Endothelial cell of umbilical vein (primary cell): ENCODE measurements around the gene OR2V1. TPM values are rescaled to one million over a fixed set of nuclear protein-coding genes. Genes with fewer than 3 reads are reported as not detected.
A peak's percentile ranks its signal among the peaks of the same experiment; 100 is the strongest.
"Not testable (repeated sequence)": the region's sequence is repeated elsewhere in the genome, so short reads cannot be mapped to it uniquely, and the experiment has no call there.

Source experiments
- BruUV-seq: library from RNA; stranded (reverse); fragments of 400-500 nt; replicated peaks from 2 replicates; lab custom pipeline; 2021; lab: Mats Ljungman, UMichigan
- CTCF ChIA-PET: fragments of 300-600, 350-600 bp; sonication (Branson Sonifier 250); formaldehyde crosslinking; loops from one replicate; lab custom pipeline; 2021; ENCODE audit warnings: antibody characterized with exemption, inconsistent platforms; lab: Charles Lee
- POLR2A ChIA-PET: fragments of 300-600, 350-600 bp; sonication (Branson Sonifier 250); formaldehyde crosslinking; loops from one replicate; lab custom pipeline; 2021; ENCODE audit warnings: antibody characterized with exemption, inconsistent platforms; lab: Charles Lee
- DNase-seq: peaks from one replicate; pipeline ENCODE4 v3.0.0-alpha.2; 2011; ENCODE audit warnings: low read depth, low spot score
- FAIRE-seq: peaks from 2 replicates; lab custom pipeline; 2011; peaks lifted over from hg19 to GRCh38; lab: Jason Lieb, UNC
- H2AFZ ChIP-seq: 2 replicates; pipeline ENCODE4 v1.6.0; 2012; ENCODE audit warnings: low read depth, low read length, control low read depth, inconsistent platforms
- H3K27ac ChIP-seq: 2 replicates; pipeline ENCODE4 v1.5.1; 2011; ENCODE audit warnings: low read depth, mild to moderate bottlenecking, control low read depth, low read length, moderate library complexity; ENCODE audit not compliant: insufficient read depth
- H3K27me3 ChIP-seq, 2 experiments: 2 replicates each; pipeline versions ENCODE4 v1.6.0 to v1.6.1; 2011; ENCODE audit warnings: low read length in 2 of 2, mixed read lengths in 1 of 2; ENCODE audit not compliant: control insufficient read depth in 2 of 2, insufficient read depth in 2 of 2
- H3K36me3 ChIP-seq, 2 experiments: 2 replicates in 1 of 2; 3 replicates in 1 of 2; pipeline ENCODE4 v1.5.1; 2011; ENCODE audit warnings: low read length in 2 of 2, mild to moderate bottlenecking in 1 of 2, moderate library complexity in 1 of 2; ENCODE audit not compliant: control insufficient read depth in 2 of 2, insufficient read depth in 2 of 2; ENCODE audit errors: extremely low read depth in 1 of 2
- H3K4me1 ChIP-seq: 3 replicates; pipeline ENCODE4 v1.5.1; 2011; ENCODE audit warnings: mild to moderate bottlenecking, low read length; ENCODE audit not compliant: control insufficient read depth, insufficient read depth; ENCODE audit errors: extremely low read depth
- H3K4me2 ChIP-seq: 2 replicates; pipeline ENCODE4 v1.6.1; 2011; ENCODE audit warnings: low read length, control low read depth, mixed read lengths; ENCODE audit not compliant: insufficient read depth
- H3K4me3 ChIP-seq, 3 experiments: fragments of 200-600 bp in 1 of 3; sonication (generic), shearing (Covaris generic) in 1 of 3; replicated peaks in 1 of 3; 2 replicates each; pipeline ENCODE4 v1.5.1; 2011 to 2016; ENCODE audit warnings: control low read depth in 3 of 3, low read length in 3 of 3, mild to moderate bottlenecking in 2 of 3, inconsistent platforms in 1 of 3, low read depth in 1 of 3, moderate library complexity in 1 of 3; ENCODE audit not compliant: insufficient read depth in 1 of 3
- H3K79me2 ChIP-seq: 2 replicates; pipeline ENCODE4 v1.6.0; 2012; ENCODE audit warnings: low read length, inconsistent platforms; ENCODE audit not compliant: control insufficient read depth, insufficient read depth
- H3K9ac ChIP-seq: replicated peaks from 2 replicates; pipeline ENCODE3; 2011; ENCODE audit warnings: low read length, control low read depth; ENCODE audit not compliant: insufficient read depth; ENCODE audit errors: extremely low read depth
- H3K9me1 ChIP-seq: replicated peaks from 3 replicates; pipeline ENCODE4 v1.6.0; 2011; ENCODE audit warnings: mild to moderate bottlenecking, low read length; ENCODE audit not compliant: control insufficient read depth, insufficient read depth; ENCODE audit errors: extremely low read depth
- H3K9me3 ChIP-seq: replicated peaks from 2 replicates; pipeline ENCODE4 v1.5.1; 2012; ENCODE audit warnings: low read length, inconsistent platforms; ENCODE audit not compliant: control insufficient read depth, insufficient read depth
- H4K20me1 ChIP-seq: replicated peaks from 2 replicates; pipeline ENCODE3; 2011; ENCODE audit warnings: mild to moderate bottlenecking, low read length; ENCODE audit not compliant: control insufficient read depth, insufficient read depth; ENCODE audit errors: extremely low read depth
- dilution Hi-C: fragments of 300-500 bp; cut with MboI; formaldehyde crosslinking; loops from one replicate; pipeline ENCODE4 v1.15.0; 2019; ENCODE audit warnings: low sequenced_read_pairs; ENCODE audit not compliant: extremely low pct_ligation_motif_present
- intact Hi-C: fragments of 100-400 bp; cut with micrococcal nuclease; formaldehyde crosslinking; loops from one replicate; pipeline ENCODE4 v1.10.0; 2022
- polyA plus RNA-seq, 4 experiments: library from polyadenylated mRNA; depleted of rRNA in 3 of 4; stranded (reverse) in 3 of 4; unstranded in 1 of 4; fragments of >200 nt; gene quantifications; 2 replicates each; pipeline versions ENCODE4 v1.2.1 to v1.2.3, GENCODE V29; 2011 to 2012; ENCODE audit warnings: missing spikeins in 1 of 4
- total RNA-seq: library from RNA; stranded (reverse); gene quantifications from 2 replicates; pipeline ENCODE4 v1.2.3, GENCODE V29; 2021

The OR2V1 gene
- total and polyA plus RNA-seq, 2 donors (not counting 3 experiments of a cell fraction or from before 2014, with no cell fraction given), result not detected

- dilution Hi-C loops, H4K20me1 ChIP-seq, FAIRE-seq: not testable (repeated sequence)
These were observed 33.6 kb downstream of the OR2V1 start for GRCh38 chr5:181097383-181097753.

GRCh38 chr5:181096721-181097382 is 34.1 kb downstream of the OR2V1 start:
- BruUV-seq, H3K79me2 ChIP-seq, intact Hi-C loops, H3K36me3 ChIP-seq, H3K27ac ChIP-seq, H4K20me1 ChIP-seq, H3K4me3 ChIP-seq, H3K9me1 ChIP-seq, H3K4me1 ChIP-seq, POLR2A ChIA-PET, DNase-seq, H3K9me3 ChIP-seq, H3K4me2 ChIP-seq, H2AFZ ChIP-seq, H3K9ac ChIP-seq, dilution Hi-C loops, CTCF ChIA-PET: not testable (repeated sequence)
- peaks cover 4 to 15% of the 10 kb centered on the region in 2 experiments for H3K27me3 ChIP-seq
- peak; percentile 100 for FAIRE-seq

More at GRCh38 chr5:181097383-181097753, 33.6 kb downstream of the OR2V1 start:
- H3K4me1 ChIP-seq, H3K27ac ChIP-seq, DNase-seq, H3K4me2 ChIP-seq, BruUV-seq, H3K9me1 ChIP-seq, H2AFZ ChIP-seq, H3K9ac ChIP-seq, CTCF ChIA-PET, H3K9me3 ChIP-seq, intact Hi-C loops, POLR2A ChIA-PET, H3K4me3 ChIP-seq, H3K79me2 ChIP-seq, H3K36me3 ChIP-seq: not testable (repeated sequence)
- H3K27me3 ChIP-seq, result peaks cover 4 to 15% of the 10 kb centered on the region in 2 experiments

GRCh38 chr5:181095162-181095561 is 35.8 kb downstream of the OR2V1 start:
- H3K9ac ChIP-seq, H3K4me2 ChIP-seq, FAIRE-seq, H2AFZ ChIP-seq, H3K79me2 ChIP-seq, H3K9me1 ChIP-seq, intact Hi-C loops, H3K9me3 ChIP-seq, H3K36me3 ChIP-seq, DNase-seq, H4K20me1 ChIP-seq, POLR2A ChIA-PET, BruUV-seq, H3K4me1 ChIP-seq, H3K4me3 ChIP-seq, CTCF ChIA-PET, H3K27ac ChIP-seq, dilution Hi-C loops: not testable (repeated sequence)
- peaks cover 4 to 13% of the 10 kb centered on the region in 2 experiments for H3K27me3 ChIP-seq
